ENCODE results near the gene ELMOD3. TPM values are rescaled to one million over a fixed set of nuclear protein-coding genes. Genes with fewer than 3 reads are reported as not detected.

ELMOD3 gene
- total RNA-seq, 1 donor from 2014 or later = 18.9 TPM

DNA sequence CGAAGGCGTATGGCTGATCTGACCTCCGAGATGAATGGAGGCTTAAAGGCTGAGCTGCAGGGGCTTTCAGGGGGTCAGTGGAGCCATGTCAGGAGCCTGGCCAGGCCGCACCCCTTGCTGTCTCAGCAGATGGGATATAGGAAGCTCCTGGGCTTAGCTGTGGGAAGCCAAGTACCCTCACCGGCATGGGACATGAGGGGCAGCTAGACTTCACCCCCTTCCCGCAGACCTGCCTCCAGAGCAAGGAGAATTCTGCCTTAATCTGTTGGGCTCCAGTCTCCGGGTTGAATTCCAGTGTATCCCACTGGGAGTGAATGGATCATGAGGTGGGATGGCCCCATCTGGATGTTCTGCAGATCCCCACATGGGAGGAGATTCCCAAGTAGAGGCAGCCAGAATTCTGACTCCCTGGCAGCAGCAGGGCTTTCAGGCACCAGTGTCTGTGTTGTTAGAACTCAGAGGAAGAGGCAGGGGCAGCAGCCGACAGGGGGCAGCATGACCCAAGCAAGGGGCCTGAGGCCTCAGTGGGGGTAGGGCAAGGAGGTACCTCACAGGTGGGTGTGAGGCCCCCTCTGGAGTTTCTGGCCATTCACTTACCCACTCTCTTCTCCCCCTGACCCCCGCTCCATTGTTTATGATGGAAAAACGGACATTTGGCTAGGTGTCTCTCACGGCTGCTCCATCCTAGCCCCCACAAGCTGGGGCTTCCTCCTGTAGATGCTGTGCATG, 36.5 kb downstream of the ELMOD3 start:
- Mint-ChIP-seq H3K4me1 (ENCODE audit: low read depth) (peaks cover 4% of the 10 kb centered on the region), H3K4me3 (ENCODE audit: low read depth) (no peak overlapping the region), H3K36me3 (ENCODE audit: low read depth) (peaks cover 49% of the 10 kb centered on the region), H3K27me3 (ENCODE audit: low read depth) (no peaks in the 10 kb centered on the region), H3K27ac (no peak overlapping the region), H3K9me3 (no peaks in the 10 kb centered on the region)
- peak; percentile 54 for DNase-seq (ENCODE audit: low spot score)
- intact Hi-C loops (cut with micrococcal nuclease) = loop anchor here (1.0 kb wide), 1 partner anchor 161 kb away; no protein-coding TSS in a partner anchor

DNA sequence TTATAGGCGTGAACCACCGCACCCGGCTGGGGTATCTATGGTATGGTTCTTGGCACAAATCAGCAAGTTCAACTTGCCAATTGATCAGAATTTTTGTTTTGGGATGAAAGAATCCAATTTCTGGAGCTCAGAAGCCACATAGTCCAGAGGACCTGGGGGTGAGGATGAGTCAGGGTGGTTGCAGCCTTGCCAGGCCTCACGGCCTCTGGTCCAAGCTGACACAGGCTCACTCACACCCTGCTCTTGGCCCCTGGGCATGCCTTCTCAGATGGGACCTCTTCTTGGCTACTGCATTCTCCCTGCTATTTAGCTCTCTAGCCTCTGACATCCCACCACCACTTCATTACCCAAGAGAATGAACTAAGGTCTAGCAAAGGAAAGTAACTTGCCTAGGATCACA, 39.3 kb downstream of the ELMOD3 start:
- intact Hi-C loops (cut with micrococcal nuclease) = no loop called here
- Mint-ChIP-seq H3K27me3 (ENCODE audit: low read depth) (no peaks in the 10 kb centered on the region), H3K4me1 (ENCODE audit: low read depth) (peaks cover 13% of the 10 kb centered on the region), H3K9me3 (no peaks in the 10 kb centered on the region), H3K27ac (no peak overlapping the region), H3K36me3 (ENCODE audit: low read depth) (peaks cover 63% of the 10 kb centered on the region), H3K4me3 (ENCODE audit: low read depth) (no peak overlapping the region)
- DNase-seq (ENCODE audit: low spot score) = no peak

DNA sequence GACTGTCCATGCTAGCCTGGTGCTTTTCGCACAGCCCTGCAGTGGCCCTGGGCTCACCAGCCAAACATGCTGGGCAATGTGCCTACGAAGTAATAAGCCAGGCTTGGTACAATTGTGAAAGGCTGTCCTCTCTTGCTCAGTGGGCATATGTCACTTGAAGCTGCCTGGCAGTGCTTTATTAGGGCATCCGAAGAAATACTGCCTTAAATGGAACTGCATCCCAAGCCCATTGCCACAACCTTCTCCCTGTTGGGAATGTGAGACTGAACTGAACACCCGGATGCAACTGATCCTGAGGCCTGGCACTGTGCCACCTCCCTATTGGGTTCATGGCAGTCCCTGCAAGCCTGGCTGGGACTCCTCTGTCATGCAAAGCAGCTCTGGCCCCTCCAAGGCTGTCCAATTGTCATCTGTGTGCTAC, 39.7 kb downstream of the ELMOD3 start:
- Mint-ChIP-seq H3K4me3 (ENCODE audit: low read depth) (no peak overlapping the region), H3K4me1 (ENCODE audit: low read depth) (peaks cover 13% of the 10 kb centered on the region), H3K27me3 (ENCODE audit: low read depth) (no peaks in the 10 kb centered on the region), H3K36me3 (ENCODE audit: low read depth) (peaks cover 63% of the 10 kb centered on the region), H3K9me3 (no peaks in the 10 kb centered on the region), H3K27ac (no peak overlapping the region)
- intact Hi-C loops (cut with micrococcal nuclease) = no loop called here
- DNase-seq (ENCODE audit: low spot score) = no peak

DNA sequence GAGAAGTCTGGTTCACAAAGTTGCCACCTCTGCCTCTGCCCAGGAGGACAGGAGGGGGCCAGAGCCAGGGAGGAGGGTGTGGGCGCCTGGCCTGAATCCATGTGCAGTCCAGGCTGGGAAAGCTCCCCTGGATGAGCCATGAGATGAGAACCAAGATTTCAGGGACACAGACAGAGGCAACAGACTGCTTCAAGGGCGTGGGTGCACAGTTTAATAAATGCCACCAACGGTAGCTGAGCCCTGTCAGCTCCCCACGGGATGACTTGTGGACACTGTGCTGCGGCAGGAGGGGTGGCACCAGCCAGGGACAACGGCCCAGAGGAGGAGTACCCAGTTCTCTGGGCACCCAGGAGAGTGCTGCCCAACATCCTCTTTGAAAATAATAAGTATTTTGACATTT, 40.4 kb downstream of the ELMOD3 start:
- no peak overlapping the region for H3K4me3 Mint-ChIP-seq (ENCODE audit: low read depth)
- no peaks in the 10 kb centered on the region for H3K9me3 Mint-ChIP-seq
- H3K27me3 Mint-ChIP-seq (ENCODE audit: low read depth) = no peaks in the 10 kb centered on the region
- DNase-seq (ENCODE audit: low spot score) = no peak
- intact Hi-C loops (cut with micrococcal nuclease) = no loop called here
- H3K27ac Mint-ChIP-seq = no peak overlapping the region
- peaks cover 13% of the 10 kb centered on the region for H3K4me1 Mint-ChIP-seq (ENCODE audit: low read depth)
- H3K36me3 Mint-ChIP-seq (ENCODE audit: low read depth) = peaks cover 60% of the 10 kb centered on the region

DNA sequence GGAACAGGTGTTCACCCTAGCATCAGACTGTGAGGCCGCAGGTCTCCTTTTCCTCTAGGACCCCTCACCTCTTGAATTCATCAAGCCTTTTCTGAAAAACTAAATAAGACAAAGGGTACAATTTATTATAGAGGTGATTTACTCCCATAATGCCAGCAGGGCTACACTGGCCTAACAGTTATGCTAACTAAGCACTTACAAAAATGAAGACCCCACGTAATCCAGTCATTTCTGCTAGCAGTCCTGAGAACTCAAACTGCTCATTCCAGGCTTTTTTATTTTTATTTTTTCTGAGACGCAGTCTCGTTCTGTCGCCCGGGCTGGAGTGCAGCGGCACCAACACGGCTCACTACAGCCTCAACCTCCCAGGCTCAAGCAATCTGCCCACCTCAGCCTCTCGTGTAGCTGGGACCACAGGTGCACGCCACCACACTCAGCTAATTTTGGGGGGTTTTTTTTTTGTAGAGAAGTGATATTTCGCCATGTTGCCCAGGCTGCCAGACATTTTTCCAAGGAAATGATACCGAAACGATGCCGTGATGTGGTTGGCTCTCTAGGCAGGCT, 41.4 kb downstream of the ELMOD3 start:
- no peak overlapping the region for H3K27ac Mint-ChIP-seq
- no peaks in the 10 kb centered on the region for H3K27me3 Mint-ChIP-seq (ENCODE audit: low read depth)
- intact Hi-C loops (cut with micrococcal nuclease) = no loop called here
- H3K4me3 Mint-ChIP-seq (ENCODE audit: low read depth) = no peak overlapping the region
- peaks cover 13% of the 10 kb centered on the region for H3K4me1 Mint-ChIP-seq (ENCODE audit: low read depth)
- DNase-seq (ENCODE audit: low spot score) = no peak
- no peaks in the 10 kb centered on the region for H3K9me3 Mint-ChIP-seq
- H3K36me3 Mint-ChIP-seq (ENCODE audit: low read depth) = peaks cover 63% of the 10 kb centered on the region

DNA sequence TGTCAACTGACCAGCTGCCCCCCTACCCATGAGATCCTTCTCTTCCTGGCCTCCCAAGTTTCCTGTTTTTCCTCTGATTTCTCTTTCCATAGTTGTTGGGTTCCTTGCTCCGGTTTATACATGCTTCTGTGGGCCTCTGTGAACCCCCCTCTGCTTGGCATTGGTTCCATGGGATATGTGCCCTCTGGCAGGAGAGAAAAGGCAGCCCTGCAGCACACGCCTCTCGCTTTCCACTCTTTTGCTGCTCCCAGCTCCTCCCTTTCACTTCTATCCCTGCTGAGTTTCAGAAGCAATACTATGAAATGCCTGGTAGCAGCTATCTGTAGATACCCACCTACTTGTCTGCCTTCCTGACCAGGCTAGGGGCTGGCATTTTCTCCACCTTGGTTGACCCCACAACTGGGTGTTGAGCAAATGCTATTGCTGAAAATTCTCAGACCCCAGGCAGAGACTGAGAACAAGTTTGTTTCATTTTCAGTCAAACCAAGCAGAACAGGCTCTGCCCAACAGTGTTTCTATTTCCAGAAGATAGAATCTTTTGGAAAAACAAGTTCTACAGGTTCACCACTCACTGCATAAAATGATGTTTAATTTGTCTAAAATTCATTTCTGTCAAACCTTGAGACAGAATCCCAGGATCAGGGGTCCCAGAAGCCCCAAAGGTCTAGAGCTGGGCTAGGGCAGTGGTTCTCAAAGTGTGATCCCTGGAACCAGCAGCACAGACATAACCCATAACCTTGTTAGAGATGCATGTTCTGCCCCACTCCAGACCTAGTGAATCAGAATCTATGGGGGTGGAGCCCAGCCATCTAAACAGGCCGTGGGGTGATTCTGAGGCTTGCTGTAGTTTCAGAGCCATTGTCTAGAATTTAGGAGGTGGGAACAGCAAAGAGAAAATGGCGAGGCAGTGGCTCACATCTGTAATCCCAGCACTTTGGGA, 42.2 kb downstream of the ELMOD3 start:
- Mint-ChIP-seq H3K9me3 (no peaks in the 10 kb centered on the region), H3K4me3 (ENCODE audit: low read depth) (no peak overlapping the region), H3K27ac (peak overlapping the region; percentile 74), H3K27me3 (ENCODE audit: low read depth) (no peaks in the 10 kb centered on the region), H3K36me3 (ENCODE audit: low read depth) (peaks cover 61% of the 10 kb centered on the region), H3K4me1 (ENCODE audit: low read depth) (peaks cover 13% of the 10 kb centered on the region)
- intact Hi-C loops (cut with micrococcal nuclease) = no loop called here
- DNase-seq (ENCODE audit: low spot score) = no peak

DNA sequence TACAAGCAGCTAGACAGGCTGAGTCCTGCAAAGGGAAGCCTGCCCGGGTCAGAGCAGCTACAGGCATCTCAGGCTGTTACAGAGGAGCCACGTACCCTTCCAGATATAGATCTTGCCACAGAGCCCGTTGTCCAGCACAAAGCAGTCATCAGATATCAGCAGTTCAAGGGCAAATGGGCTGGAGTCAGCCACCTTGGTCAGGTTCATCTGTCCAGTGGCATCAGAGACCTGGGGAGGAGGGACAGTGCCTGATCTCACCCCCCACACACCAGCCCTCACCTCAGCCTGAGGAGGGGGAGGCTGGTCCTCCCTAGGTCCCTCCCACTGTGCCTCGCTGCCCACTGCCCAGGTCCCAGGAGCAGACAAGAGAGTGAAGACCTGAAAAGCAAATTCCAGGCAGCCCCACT, 43.4 kb downstream of the ELMOD3 start:
- no peak for DNase-seq (ENCODE audit: low spot score)
- Mint-ChIP-seq H3K4me3 (ENCODE audit: low read depth) (no peak overlapping the region), H3K27me3 (ENCODE audit: low read depth) (no peaks in the 10 kb centered on the region), H3K36me3 (ENCODE audit: low read depth) (peaks cover 65% of the 10 kb centered on the region), H3K27ac (no peak overlapping the region), H3K4me1 (ENCODE audit: low read depth) (peaks cover 11% of the 10 kb centered on the region), H3K9me3 (peaks cover 4% of the 10 kb centered on the region)
- intact Hi-C loops (cut with micrococcal nuclease) = no loop called here

DNA sequence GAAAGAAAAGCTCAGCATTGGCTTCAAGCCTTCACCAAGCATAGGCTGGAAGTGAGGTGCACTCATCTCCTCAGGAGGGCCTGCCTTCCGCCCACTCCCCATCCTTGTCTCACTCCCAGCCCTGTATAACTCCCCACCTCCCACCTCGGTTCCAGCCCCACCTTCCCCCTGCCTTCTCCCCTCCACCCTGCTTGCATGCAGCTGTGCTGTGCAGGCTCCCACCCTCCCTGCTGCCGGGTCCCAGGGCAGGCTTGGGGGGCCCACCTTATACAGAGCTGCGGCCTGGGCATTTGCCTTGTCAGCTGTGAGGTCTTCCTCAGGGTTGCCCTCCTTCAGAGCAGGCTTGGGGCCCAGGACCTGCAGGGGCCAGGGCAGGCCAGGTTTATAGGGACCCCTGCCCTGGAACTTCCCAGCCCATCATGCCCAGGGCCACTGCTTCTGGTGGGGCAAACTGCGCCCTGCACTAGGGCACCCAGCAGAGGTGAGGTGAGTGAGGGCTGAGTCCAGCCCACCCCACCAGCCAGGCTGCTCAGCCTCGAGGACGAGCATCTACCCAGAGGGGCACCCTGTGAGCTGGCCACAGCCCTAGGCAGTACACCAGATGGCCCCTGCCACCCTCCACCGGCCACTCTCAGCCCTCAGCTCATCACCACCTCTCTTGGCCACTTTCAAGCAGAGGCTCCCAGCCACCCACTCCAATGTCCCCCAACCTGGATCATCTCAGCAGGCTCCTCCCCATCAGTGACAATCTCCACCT, 44.0 kb downstream of the ELMOD3 start:
- intact Hi-C loops (cut with micrococcal nuclease) = no loop called here
- H3K27me3 Mint-ChIP-seq (ENCODE audit: low read depth) = no peaks in the 10 kb centered on the region
- H3K4me3 Mint-ChIP-seq (ENCODE audit: low read depth) = no peak overlapping the region
- no peak for DNase-seq (ENCODE audit: low spot score)
- H3K9me3 Mint-ChIP-seq = peaks cover 9% of the 10 kb centered on the region
- H3K27ac Mint-ChIP-seq = no peak overlapping the region
- H3K36me3 Mint-ChIP-seq (ENCODE audit: low read depth) = peaks cover 68% of the 10 kb centered on the region
- peaks cover 13% of the 10 kb centered on the region for H3K4me1 Mint-ChIP-seq (ENCODE audit: low read depth)

DNA sequence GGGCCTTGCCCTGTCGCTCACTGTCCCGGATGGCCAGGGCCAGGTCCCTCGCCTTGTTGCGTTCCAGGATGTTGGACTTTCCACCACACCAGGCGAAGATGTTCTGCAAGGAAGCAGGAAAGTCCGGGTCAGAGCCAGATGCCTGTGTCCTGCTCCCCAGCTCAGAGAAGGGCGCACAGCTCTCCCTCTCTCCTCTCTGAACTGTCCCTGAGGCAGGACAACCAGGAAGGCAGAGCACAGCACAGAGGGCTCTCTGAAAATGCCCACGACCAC, 44.5 kb downstream of the ELMOD3 start:
- H3K4me1 Mint-ChIP-seq (ENCODE audit: low read depth) = peaks cover 13% of the 10 kb centered on the region
- no peaks in the 10 kb centered on the region for H3K27me3 Mint-ChIP-seq (ENCODE audit: low read depth)
- intact Hi-C loops (cut with micrococcal nuclease) = no loop called here
- H3K9me3 Mint-ChIP-seq = peaks cover 14% of the 10 kb centered on the region
- H3K4me3 Mint-ChIP-seq (ENCODE audit: low read depth) = no peak overlapping the region
- DNase-seq (ENCODE audit: low spot score) = no peak
- H3K36me3 Mint-ChIP-seq (ENCODE audit: low read depth) = peaks cover 74% of the 10 kb centered on the region
- H3K27ac Mint-ChIP-seq = peak overlapping the region; percentile 4

DNA sequence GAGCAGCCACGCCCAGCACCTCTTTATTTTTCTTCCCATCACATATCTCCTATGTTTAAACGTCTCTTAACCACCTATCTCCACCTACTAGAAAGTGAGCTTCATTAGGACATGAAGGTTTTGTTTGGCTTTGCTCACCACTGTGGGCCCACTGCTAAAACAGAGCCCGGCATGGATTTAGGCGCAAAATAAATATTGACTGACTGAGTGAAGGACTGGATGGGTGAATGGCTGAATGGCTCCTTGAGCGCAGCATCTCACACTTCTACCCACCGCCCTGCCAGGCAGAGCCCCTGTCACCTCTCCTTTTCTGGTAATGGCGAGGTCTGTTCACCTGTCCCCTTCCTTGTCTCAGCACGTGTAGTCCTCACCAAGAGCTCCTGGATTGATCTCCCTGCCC, 45.5 kb downstream of the ELMOD3 start:
- DNase-seq (ENCODE audit: low spot score) = no peak
- intact Hi-C loops (cut with micrococcal nuclease) = no loop called here
- Mint-ChIP-seq H3K27ac (peak overlapping the region; percentile 14), H3K27me3 (ENCODE audit: low read depth) (no peaks in the 10 kb centered on the region), H3K36me3 (ENCODE audit: low read depth) (peaks cover 79% of the 10 kb centered on the region), H3K9me3 (peaks cover 18% of the 10 kb centered on the region), H3K4me1 (ENCODE audit: low read depth) (peaks cover 15% of the 10 kb centered on the region), H3K4me3 (ENCODE audit: low read depth) (no peak overlapping the region)

DNA sequence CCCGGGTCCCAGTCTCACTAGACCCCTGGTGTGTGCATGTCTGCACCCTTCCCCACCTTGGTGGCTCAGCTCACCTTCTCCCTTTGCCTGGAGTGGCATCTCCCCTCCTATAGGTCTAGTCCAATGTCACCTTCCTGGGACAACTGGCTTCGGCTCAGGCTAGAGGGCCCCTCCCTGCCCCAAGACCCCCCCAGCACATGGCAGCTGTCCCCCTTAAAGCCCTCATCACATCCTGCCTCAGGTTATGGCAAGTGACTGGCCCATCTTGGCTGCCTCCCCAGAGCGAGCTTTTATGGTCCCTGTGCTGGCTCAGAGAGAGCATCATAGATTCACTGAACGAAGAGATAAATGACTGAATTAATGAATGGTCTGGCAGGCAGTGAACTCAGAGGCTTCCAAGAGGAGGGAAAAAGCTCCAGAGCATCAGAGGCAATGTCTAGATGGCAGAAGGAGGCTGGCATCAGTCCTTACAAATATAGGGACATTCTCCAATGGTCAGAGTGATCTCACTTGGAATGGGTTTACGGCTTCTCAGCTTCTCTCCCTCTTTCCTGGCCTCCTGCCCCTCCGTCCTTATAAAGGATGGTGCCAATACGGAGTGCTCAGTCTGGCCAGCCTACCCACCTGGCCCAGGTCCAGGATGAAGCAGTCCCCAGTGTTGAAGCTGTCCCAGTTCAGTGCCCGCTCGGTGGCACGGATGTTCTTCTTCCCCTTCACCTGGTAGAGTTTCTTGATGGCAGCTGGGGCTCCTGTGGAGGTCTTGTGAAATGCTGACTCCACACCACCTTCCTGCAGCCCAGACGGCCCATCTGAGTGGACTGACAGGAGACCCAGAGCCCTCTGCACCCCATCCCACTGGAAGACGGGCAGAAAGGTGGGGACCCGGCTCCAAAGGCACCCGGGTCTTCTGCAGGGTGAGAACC, 46.2 kb downstream of the ELMOD3 start:
- intact Hi-C loops (cut with micrococcal nuclease) = no loop called here

DNA sequence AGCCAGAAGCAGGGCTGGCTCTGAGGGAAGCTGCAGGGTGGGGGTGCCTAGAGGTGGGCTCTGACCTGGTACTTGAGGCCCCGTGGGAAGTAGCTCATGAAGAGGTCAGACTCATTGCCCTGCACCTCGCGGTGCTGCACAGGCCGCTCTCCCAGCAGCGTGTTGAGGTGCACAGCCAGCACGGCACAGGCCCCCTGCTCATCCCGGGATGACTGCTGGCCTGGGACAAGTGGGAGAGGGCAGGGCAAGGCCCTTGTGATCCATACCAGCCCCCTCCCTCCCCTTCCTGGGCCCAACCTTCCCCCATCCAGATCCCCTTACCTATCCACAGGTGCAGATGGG, 46.9 kb downstream of the ELMOD3 start:
- no peak overlapping the region for H3K4me3 Mint-ChIP-seq (ENCODE audit: low read depth)
- peaks cover 80% of the 10 kb centered on the region for H3K36me3 Mint-ChIP-seq (ENCODE audit: low read depth)
- H3K9me3 Mint-ChIP-seq = peaks cover 20% of the 10 kb centered on the region
- no peak for DNase-seq (ENCODE audit: low spot score)
- peaks cover 27% of the 10 kb centered on the region for H3K4me1 Mint-ChIP-seq (ENCODE audit: low read depth)
- H3K27me3 Mint-ChIP-seq (ENCODE audit: low read depth) = no peaks in the 10 kb centered on the region
- no peak overlapping the region for H3K27ac Mint-ChIP-seq
- intact Hi-C loops (cut with micrococcal nuclease) = no loop called here

More for the DNA sequence above, 46.2 kb downstream of the ELMOD3 start:
- Mint-ChIP-seq H3K36me3 (ENCODE audit: low read depth) (peaks cover 82% of the 10 kb centered on the region), H3K4me3 (ENCODE audit: low read depth) (no peak overlapping the region), H3K27me3 (ENCODE audit: low read depth) (no peaks in the 10 kb centered on the region), H3K4me1 (ENCODE audit: low read depth) (peaks cover 22% of the 10 kb centered on the region), H3K9me3 (peaks cover 20% of the 10 kb centered on the region), H3K27ac (peak overlapping the region; percentile 14)
- no peak for DNase-seq (ENCODE audit: low spot score)
